Panc1 (cell line): ENCODE results near the gene RHEB.

Experiments
- POLR2AphosphoS5 ChIP-seq: IDR thresholded peaks from 2 replicates; pipeline ENCODE4 v1.6.1; 2012; ENCODE audit warnings: mild to moderate bottlenecking, low read depth, low read length, moderate library complexity
- SIN3A ChIP-seq: IDR thresholded peaks from 2 replicates; pipeline ENCODE4 v1.6.1; 2012; ENCODE audit warnings: low read depth, mild to moderate bottlenecking, low read length, moderate library complexity, borderline replicate concordance; ENCODE audit not compliant: insufficient read depth
- TCF7L2 ChIP-seq: IDR thresholded peaks from 2 replicates; pipeline ENCODE4 v1.6.1; 2011; ENCODE audit warnings: mild to moderate bottlenecking, low read depth, low read length, inconsistent platforms
- TF ChIP-seq, protein P1 (sequence below): fragments of 450-650 bp; IDR thresholded peaks from 2 replicates; pipeline ENCODE4 v1.5.1; 2017; ENCODE audit warnings: mild to moderate bottlenecking
- TF ChIP-seq, protein P2 (sequence below), 2 experiments: IDR thresholded peaks; 2 replicates each; pipeline ENCODE4 v1.6.1; 2011 to 2012; ENCODE audit warnings: low read depth in 2 of 2, control low read depth in 1 of 2, low read length in 1 of 2, mild to moderate bottlenecking in 1 of 2, moderate library complexity in 1 of 2; ENCODE audit not compliant: insufficient read depth in 1 of 2

- TF ChIP-seq, protein P1, sequence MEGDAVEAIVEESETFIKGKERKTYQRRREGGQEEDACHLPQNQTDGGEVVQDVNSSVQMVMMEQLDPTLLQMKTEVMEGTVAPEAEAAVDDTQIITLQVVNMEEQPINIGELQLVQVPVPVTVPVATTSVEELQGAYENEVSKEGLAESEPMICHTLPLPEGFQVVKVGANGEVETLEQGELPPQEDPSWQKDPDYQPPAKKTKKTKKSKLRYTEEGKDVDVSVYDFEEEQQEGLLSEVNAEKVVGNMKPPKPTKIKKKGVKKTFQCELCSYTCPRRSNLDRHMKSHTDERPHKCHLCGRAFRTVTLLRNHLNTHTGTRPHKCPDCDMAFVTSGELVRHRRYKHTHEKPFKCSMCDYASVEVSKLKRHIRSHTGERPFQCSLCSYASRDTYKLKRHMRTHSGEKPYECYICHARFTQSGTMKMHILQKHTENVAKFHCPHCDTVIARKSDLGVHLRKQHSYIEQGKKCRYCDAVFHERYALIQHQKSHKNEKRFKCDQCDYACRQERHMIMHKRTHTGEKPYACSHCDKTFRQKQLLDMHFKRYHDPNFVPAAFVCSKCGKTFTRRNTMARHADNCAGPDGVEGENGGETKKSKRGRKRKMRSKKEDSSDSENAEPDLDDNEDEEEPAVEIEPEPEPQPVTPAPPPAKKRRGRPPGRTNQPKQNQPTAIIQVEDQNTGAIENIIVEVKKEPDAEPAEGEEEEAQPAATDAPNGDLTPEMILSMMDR = no peak
- no peak for TF ChIP-seq POLR2AphosphoS5
- no peak for TF ChIP-seq SIN3A
- TF ChIP-seq, protein P2, sequence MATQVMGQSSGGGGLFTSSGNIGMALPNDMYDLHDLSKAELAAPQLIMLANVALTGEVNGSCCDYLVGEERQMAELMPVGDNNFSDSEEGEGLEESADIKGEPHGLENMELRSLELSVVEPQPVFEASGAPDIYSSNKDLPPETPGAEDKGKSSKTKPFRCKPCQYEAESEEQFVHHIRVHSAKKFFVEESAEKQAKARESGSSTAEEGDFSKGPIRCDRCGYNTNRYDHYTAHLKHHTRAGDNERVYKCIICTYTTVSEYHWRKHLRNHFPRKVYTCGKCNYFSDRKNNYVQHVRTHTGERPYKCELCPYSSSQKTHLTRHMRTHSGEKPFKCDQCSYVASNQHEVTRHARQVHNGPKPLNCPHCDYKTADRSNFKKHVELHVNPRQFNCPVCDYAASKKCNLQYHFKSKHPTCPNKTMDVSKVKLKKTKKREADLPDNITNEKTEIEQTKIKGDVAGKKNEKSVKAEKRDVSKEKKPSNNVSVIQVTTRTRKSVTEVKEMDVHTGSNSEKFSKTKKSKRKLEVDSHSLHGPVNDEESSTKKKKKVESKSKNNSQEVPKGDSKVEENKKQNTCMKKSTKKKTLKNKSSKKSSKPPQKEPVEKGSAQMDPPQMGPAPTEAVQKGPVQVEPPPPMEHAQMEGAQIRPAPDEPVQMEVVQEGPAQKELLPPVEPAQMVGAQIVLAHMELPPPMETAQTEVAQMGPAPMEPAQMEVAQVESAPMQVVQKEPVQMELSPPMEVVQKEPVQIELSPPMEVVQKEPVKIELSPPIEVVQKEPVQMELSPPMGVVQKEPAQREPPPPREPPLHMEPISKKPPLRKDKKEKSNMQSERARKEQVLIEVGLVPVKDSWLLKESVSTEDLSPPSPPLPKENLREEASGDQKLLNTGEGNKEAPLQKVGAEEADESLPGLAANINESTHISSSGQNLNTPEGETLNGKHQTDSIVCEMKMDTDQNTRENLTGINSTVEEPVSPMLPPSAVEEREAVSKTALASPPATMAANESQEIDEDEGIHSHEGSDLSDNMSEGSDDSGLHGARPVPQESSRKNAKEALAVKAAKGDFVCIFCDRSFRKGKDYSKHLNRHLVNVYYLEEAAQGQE (IDR thresholded peaks at IDR 0.05; ENCODE audit: insufficient read depth in 1 of 2, low read depth in 2 of 2, low read length in 1 of 2) = no peak
- no peak for TF ChIP-seq TCF7L2
Measured at GRCh38 chr7:151550656-151551286, 31.1 kb upstream of the RHEB start.
